ENCODE results near the gene WNT1.

WNT1 gene

GRCh38 chr12:48978291-48978740 lies at the start of gene WNT1:
TSS of gene WNT1 (plus strand) at chr12:48978322. CDS start at chr12:48978651, 329 bp downstream.
- peak in 2 of 3 experiments; percentile 45 to 58 for DNase-seq

- DNase-seq: no peak
Observed at GRCh38 chr12:48929551-48929950, 48.6 kb upstream of the WNT1 start.

- DNase-seq: no peak
Observed at GRCh38 chr12:48930475-48930874, 47.6 kb upstream of the WNT1 start.

GRCh38 chr12:48932878-48933277 lies 45.2 kb upstream of the WNT1 start:
- DNase-seq: no peak

GRCh38 chr12:48933664-48934311 lies 44.3 kb upstream of the WNT1 start:
- no peak for DNase-seq

- DNase-seq: peak in 2 of 3 experiments; percentile 15 to 33
Observed at GRCh38 chr12:48934312-48934706, 43.8 kb upstream of the WNT1 start.

GRCh38 chr12:48936379-48936979 lies 41.6 kb upstream of the WNT1 start:
- peak; percentile 61 to 76 (median 65) for DNase-seq

- no peak for DNase-seq
Observed at GRCh38 chr12:48937170-48937569, 41.0 kb upstream of the WNT1 start.

- DNase-seq: no peak
Observed at GRCh38 chr12:48938805-48939204, 39.3 kb upstream of the WNT1 start.

GRCh38 chr12:48940181-48940580 lies 37.9 kb upstream of the WNT1 start:
- DNase-seq: no peak

GRCh38 chr12:48943221-48943620 lies 34.9 kb upstream of the WNT1 start:
- no peak for DNase-seq

GRCh38 chr12:48946205-48946604 lies 31.9 kb upstream of the WNT1 start:
- peak in 1 of 3 experiments; percentile 59 for DNase-seq

GRCh38 chr12:48946943-48947342 lies 31.2 kb upstream of the WNT1 start:
- DNase-seq: no peak

GRCh38 chr12:48947727-48948126 lies 30.4 kb upstream of the WNT1 start:
- DNase-seq: no peak

- no peak for DNase-seq
Observed at GRCh38 chr12:48952691-48953090, 25.4 kb upstream of the WNT1 start.

- no peak for DNase-seq
Observed at GRCh38 chr12:48954061-48954460, 24.1 kb upstream of the WNT1 start.

- no peak for DNase-seq
Observed at GRCh38 chr12:48954841-48955501, 23.2 kb upstream of the WNT1 start.

GRCh38 chr12:48956279-48957140 lies 21.6 kb upstream of the WNT1 start:
- DNase-seq: peak; percentile 80 to 92 (median 91)

GRCh38 chr12:48957141-48958048 lies 20.7 kb upstream of the WNT1 start, which contains the start of gene ARF3:
TSS of gene ARF3 (minus strand) at chr12:48957487. CDS start at chr12:48941095, 16,392 bp downstream.
- DNase-seq: peak; percentile 97 to 98 (median 98)

- DNase-seq: no peak
Observed at GRCh38 chr12:48958049-48958388, 20.1 kb upstream of the WNT1 start.

- no peak for DNase-seq
Observed at GRCh38 chr12:48960834-48961233, 17.3 kb upstream of the WNT1 start.

- no peak for DNase-seq
Observed at GRCh38 chr12:48961331-48961730, 16.8 kb upstream of the WNT1 start.
